ENCODE results near the gene GUSB. TPM values are rescaled to one million over a fixed set of nuclear protein-coding genes. Genes with fewer than 3 reads are reported as not detected.

GUSB gene
- polyA plus RNA-seq, 2 of the 4 experiments (the other 2 are of a cell fraction) = 32.3 TPM

DNA sequence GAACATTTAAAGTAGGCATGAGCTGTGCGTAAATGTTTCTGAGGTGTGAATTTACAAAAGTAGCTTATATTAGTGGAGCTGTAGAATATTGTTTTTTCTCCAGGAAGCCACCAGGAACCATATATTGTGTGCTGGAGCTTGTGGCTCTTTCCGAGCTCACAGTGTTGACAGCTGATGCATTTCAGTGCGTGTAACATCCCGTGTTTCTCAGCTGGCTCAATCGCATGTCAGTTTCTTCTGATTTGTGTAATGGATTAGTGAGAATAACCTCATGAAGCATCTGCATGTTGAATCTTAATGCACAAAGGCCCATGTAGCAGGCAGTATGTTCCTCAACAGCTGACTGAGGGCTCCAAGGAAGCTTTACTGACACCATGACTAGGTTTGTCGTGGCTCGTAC is 69.8 kb downstream of the GUSB start (continued):
- TF ChIP-seq, protein P1, sequence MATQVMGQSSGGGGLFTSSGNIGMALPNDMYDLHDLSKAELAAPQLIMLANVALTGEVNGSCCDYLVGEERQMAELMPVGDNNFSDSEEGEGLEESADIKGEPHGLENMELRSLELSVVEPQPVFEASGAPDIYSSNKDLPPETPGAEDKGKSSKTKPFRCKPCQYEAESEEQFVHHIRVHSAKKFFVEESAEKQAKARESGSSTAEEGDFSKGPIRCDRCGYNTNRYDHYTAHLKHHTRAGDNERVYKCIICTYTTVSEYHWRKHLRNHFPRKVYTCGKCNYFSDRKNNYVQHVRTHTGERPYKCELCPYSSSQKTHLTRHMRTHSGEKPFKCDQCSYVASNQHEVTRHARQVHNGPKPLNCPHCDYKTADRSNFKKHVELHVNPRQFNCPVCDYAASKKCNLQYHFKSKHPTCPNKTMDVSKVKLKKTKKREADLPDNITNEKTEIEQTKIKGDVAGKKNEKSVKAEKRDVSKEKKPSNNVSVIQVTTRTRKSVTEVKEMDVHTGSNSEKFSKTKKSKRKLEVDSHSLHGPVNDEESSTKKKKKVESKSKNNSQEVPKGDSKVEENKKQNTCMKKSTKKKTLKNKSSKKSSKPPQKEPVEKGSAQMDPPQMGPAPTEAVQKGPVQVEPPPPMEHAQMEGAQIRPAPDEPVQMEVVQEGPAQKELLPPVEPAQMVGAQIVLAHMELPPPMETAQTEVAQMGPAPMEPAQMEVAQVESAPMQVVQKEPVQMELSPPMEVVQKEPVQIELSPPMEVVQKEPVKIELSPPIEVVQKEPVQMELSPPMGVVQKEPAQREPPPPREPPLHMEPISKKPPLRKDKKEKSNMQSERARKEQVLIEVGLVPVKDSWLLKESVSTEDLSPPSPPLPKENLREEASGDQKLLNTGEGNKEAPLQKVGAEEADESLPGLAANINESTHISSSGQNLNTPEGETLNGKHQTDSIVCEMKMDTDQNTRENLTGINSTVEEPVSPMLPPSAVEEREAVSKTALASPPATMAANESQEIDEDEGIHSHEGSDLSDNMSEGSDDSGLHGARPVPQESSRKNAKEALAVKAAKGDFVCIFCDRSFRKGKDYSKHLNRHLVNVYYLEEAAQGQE (IDR thresholded peaks at IDR 0.05) = no peak
- TF ChIP-seq, protein P2, sequence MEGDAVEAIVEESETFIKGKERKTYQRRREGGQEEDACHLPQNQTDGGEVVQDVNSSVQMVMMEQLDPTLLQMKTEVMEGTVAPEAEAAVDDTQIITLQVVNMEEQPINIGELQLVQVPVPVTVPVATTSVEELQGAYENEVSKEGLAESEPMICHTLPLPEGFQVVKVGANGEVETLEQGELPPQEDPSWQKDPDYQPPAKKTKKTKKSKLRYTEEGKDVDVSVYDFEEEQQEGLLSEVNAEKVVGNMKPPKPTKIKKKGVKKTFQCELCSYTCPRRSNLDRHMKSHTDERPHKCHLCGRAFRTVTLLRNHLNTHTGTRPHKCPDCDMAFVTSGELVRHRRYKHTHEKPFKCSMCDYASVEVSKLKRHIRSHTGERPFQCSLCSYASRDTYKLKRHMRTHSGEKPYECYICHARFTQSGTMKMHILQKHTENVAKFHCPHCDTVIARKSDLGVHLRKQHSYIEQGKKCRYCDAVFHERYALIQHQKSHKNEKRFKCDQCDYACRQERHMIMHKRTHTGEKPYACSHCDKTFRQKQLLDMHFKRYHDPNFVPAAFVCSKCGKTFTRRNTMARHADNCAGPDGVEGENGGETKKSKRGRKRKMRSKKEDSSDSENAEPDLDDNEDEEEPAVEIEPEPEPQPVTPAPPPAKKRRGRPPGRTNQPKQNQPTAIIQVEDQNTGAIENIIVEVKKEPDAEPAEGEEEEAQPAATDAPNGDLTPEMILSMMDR (IDR thresholded peaks at IDR 0.05) = no peak
- TF ChIP-seq BHLHE40 (IDR thresholded peaks at IDR 0.05; ENCODE audit: low read depth, low read length) (no peak), CHD4 (IDR thresholded peaks at IDR 0.05; ENCODE audit: borderline replicate concordance) (no peak), ZC3H11A (IDR thresholded peaks at IDR 0.05) (no peak), CBX2 (IDR thresholded peaks at IDR 0.05; ENCODE audit: borderline replicate concordance, low read depth) (no peak)
- TF ChIP-seq, protein P3, sequence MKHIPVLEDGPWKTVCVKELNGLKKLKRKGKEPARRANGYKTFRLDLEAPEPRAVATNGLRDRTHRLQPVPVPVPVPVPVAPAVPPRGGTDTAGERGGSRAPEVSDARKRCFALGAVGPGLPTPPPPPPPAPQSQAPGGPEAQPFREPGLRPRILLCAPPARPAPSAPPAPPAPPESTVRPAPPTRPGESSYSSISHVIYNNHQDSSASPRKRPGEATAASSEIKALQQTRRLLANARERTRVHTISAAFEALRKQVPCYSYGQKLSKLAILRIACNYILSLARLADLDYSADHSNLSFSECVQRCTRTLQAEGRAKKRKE (CRISPR knock-in tag; IDR thresholded peaks at IDR 0.05; ENCODE audit: low read depth) = no peak
- TF ChIP-seq, protein P4, sequence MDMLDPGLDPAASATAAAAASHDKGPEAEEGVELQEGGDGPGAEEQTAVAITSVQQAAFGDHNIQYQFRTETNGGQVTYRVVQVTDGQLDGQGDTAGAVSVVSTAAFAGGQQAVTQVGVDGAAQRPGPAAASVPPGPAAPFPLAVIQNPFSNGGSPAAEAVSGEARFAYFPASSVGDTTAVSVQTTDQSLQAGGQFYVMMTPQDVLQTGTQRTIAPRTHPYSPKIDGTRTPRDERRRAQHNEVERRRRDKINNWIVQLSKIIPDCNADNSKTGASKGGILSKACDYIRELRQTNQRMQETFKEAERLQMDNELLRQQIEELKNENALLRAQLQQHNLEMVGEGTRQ (IDR thresholded peaks at IDR 0.05) = no peak

Small RNA genes within 50 kb of the gene (small RNA-seq; reads per million reads assigned to genes)
- 0 reads per million in 6 experiments for gene AC073261.1

Other genes with a start within 250 kb of the GUSB start
- 32.7 and 36.7 TPM in 2 replicates for gene VKORC1L1, start 109.1 kb downstream of the GUSB start, polyA plus RNA-seq (2011; rRNA removed)
- 28.3 to 29.2 TPM (median 29.0 TPM) in 3 replicates for gene VKORC1L1, start 109.1 kb downstream of the GUSB start, polyA plus RNA-seq (2017; fragmentation: RNase III; extraction: RNeasy Plus Mini Kit Qiagen cat#74134 plus additional on column Dnase treatment)
- 19.6 and 20.2 TPM in 2 replicates for gene ASL, start 93.6 kb upstream of the GUSB start, polyA plus RNA-seq (2011; rRNA removed)
- 21.1 to 26.5 TPM (median 23.4 TPM) in 3 replicates for gene ASL, start 93.6 kb upstream of the GUSB start, polyA plus RNA-seq (2017; fragmentation: RNase III; extraction: RNeasy Plus Mini Kit Qiagen cat#74134 plus additional on column Dnase treatment)
- 26.4 and 33.1 TPM in 2 replicates for gene CRCP, start 132.6 kb upstream of the GUSB start, polyA plus RNA-seq (2011; rRNA removed)
- 40.3 to 45.6 TPM (median 40.3 TPM) in 3 replicates for gene CRCP, start 132.6 kb upstream of the GUSB start, polyA plus RNA-seq (2017; fragmentation: RNase III; extraction: RNeasy Plus Mini Kit Qiagen cat#74134 plus additional on column Dnase treatment)
- gene TPST1, start 223.1 kb upstream of the GUSB start, polyA plus RNA-seq (2011; rRNA removed) = 20.4 and 20.8 TPM in 2 replicates
- 10.5 to 14.7 TPM (median 14.6 TPM) in 3 replicates for gene TPST1, start 223.1 kb upstream of the GUSB start, polyA plus RNA-seq (2017; fragmentation: RNase III; extraction: RNeasy Plus Mini Kit Qiagen cat#74134 plus additional on column Dnase treatment)